ENCODE measurements around the gene BAG1. TPM values are rescaled to one million over a fixed set of nuclear protein-coding genes. Genes with fewer than 3 reads are reported as not detected.

Gene BAG1
- total and polyA plus RNA-seq, 2 of the 13 experiments (the other 11 are each of a cell fraction or from before 2014, with no cell fraction given), result 23.1 to 59.5 TPM

- in situ Hi-C loops (cut with HindIII; ENCODE audit: extremely low pct_ligation_motif_present, low pct_unique_long_range_greater_than_20kb), result no loop called here
Measured at GRCh38 chr9:33310748-33311147, 46.2 kb upstream of the BAG1 start.

More at GRCh38 chr9:33310748-33311147, 46.2 kb upstream of the BAG1 start:
- ATAC-seq, result no peak
- FAIRE-seq, result no peak
- peaks cover 29 to 88% of the 10 kb centered on the region in 2 experiments for H3K36me3 ChIP-seq (replicated peaks in 1 of 2; ENCODE audit: control insufficient read depth in 1 of 2, insufficient read depth in 2 of 2, low read length in 2 of 2)
- no peaks in the 10 kb centered on the region for H4K20me1 ChIP-seq (ENCODE audit: insufficient read depth, low read length)
- POLR2A ChIA-PET, result no interaction called here
- TF ChIP-seq, protein P1, sequence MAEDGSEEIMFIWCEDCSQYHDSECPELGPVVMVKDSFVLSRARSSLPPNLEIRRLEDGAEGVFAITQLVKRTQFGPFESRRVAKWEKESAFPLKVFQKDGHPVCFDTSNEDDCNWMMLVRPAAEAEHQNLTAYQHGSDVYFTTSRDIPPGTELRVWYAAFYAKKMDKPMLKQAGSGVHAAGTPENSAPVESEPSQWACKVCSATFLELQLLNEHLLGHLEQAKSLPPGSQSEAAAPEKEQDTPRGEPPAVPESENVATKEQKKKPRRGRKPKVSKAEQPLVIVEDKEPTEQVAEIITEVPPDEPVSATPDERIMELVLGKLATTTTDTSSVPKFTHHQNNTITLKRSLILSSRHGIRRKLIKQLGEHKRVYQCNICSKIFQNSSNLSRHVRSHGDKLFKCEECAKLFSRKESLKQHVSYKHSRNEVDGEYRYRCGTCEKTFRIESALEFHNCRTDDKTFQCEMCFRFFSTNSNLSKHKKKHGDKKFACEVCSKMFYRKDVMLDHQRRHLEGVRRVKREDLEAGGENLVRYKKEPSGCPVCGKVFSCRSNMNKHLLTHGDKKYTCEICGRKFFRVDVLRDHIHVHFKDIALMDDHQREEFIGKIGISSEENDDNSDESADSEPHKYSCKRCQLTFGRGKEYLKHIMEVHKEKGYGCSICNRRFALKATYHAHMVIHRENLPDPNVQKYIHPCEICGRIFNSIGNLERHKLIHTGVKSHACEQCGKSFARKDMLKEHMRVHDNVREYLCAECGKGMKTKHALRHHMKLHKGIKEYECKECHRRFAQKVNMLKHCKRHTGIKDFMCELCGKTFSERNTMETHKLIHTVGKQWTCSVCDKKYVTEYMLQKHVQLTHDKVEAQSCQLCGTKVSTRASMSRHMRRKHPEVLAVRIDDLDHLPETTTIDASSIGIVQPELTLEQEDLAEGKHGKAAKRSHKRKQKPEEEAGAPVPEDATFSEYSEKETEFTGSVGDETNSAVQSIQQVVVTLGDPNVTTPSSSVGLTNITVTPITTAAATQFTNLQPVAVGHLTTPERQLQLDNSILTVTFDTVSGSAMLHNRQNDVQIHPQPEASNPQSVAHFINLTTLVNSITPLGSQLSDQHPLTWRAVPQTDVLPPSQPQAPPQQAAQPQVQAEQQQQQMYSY (CRISPR knock-in tag; IDR thresholded peaks at IDR 0.05), result no peak
- TF ChIP-seq ZNF335 (CRISPR knock-in tag; IDR thresholded peaks at IDR 0.05), result no peak
- no peak for TF ChIP-seq FOXP4 (CRISPR knock-in tag; IDR thresholded peaks at IDR 0.05)
- TF ChIP-seq ZNF512 (CRISPR knock-in tag; IDR thresholded peaks at IDR 0.05), result no peak
- TF ChIP-seq TAF15 (IDR thresholded peaks at IDR 0.05; ENCODE audit: low read depth, low read length, poor library complexity, severe bottlenecking), result no peak
- TF ChIP-seq ZSCAN30 (CRISPR knock-in tag; IDR thresholded peaks at IDR 0.05), result no peak
- TF ChIP-seq HDAC1 (CRISPR knock-in tag; IDR thresholded peaks at IDR 0.05), result no peak
- no peak for TF ChIP-seq SAP130 (CRISPR knock-in tag; IDR thresholded peaks at IDR 0.05; ENCODE audit: low read depth)
- TF ChIP-seq ZNF781 (CRISPR knock-in tag; IDR thresholded peaks at IDR 0.05; ENCODE audit: borderline replicate concordance, not compliant biosample characterization), result no peak
- TF ChIP-seq CCDC6 (CRISPR knock-in tag; IDR thresholded peaks at IDR 0.05), result no peak
- TF ChIP-seq STAG1 (CRISPR knock-in tag; IDR thresholded peaks at IDR 0.05), result no peak
- TF ChIP-seq TCF12 (IDR thresholded peaks at IDR 0.05), result no peak
- no peak for TF ChIP-seq TCF12 (CRISPR knock-in tag; IDR thresholded peaks at IDR 0.05)
- TF ChIP-seq, protein P2, sequence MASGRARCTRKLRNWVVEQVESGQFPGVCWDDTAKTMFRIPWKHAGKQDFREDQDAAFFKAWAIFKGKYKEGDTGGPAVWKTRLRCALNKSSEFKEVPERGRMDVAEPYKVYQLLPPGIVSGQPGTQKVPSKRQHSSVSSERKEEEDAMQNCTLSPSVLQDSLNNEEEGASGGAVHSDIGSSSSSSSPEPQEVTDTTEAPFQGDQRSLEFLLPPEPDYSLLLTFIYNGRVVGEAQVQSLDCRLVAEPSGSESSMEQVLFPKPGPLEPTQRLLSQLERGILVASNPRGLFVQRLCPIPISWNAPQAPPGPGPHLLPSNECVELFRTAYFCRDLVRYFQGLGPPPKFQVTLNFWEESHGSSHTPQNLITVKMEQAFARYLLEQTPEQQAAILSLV (CRISPR knock-in tag; IDR thresholded peaks at IDR 0.05; ENCODE audit: borderline replicate concordance), result no peak
- no peak for TF ChIP-seq ZNF136 (CRISPR knock-in tag; IDR thresholded peaks at IDR 0.05; ENCODE audit: low read depth)
- TF ChIP-seq PHF5A (CRISPR knock-in tag; IDR thresholded peaks at IDR 0.05; ENCODE audit: low read depth, unreplicated experiment), result no peak
- no peak for TF ChIP-seq ZNF598 (CRISPR knock-in tag; IDR thresholded peaks at IDR 0.05; ENCODE audit: borderline replicate concordance)
- TF ChIP-seq MIXL1 (CRISPR knock-in tag; IDR thresholded peaks at IDR 0.05), result no peak
- TF ChIP-seq ZNF577 (CRISPR knock-in tag; IDR thresholded peaks at IDR 0.05; ENCODE audit: borderline replicate concordance, low read depth), result no peak
- intact Hi-C loops (cut with micrococcal nuclease; ENCODE audit: unreplicated experiment), result no loop called here
- WGBS (ENCODE audit: low lambda C conversion rate), result 70% methylated on average over 2 of the region's 2 CpGs
- H3K79me2 ChIP-seq (ENCODE audit: insufficient read depth, low read length), result no peaks in the 10 kb centered on the region
- no peak overlapping the region for H3K4me2 ChIP-seq (ENCODE audit: low read depth, low read length)
- CTCF ChIA-PET (ENCODE audit: low intra/inter-chr PET ratio, low total read pairs), result no interaction called here
- no peaks in the 10 kb centered on the region for H3K9me3 ChIP-seq (ENCODE audit: low read length)
- no peaks in the 10 kb centered on the region for H3K27me3 ChIP-seq (ENCODE audit: control insufficient read depth in 1 of 2, insufficient read depth in 2 of 2, low read length in 2 of 2)
- H3K4me1 ChIP-seq (ENCODE audit: insufficient read depth, low read length), result no peaks in the 10 kb centered on the region
- no peak overlapping the region for H3K4me3 ChIP-seq (replicated peaks in 1 of 3; ENCODE audit: insufficient read depth in 1 of 3, low read depth in 2 of 3, low read length in 3 of 3)
- no peak overlapping the region for H3K9ac ChIP-seq (ENCODE audit: insufficient read depth, low read depth, low read length)
- DNase-seq (ENCODE audit: low spot score), result no peak
- no peak overlapping the region for H3K27ac ChIP-seq (ENCODE audit: extremely low read length, insufficient read depth, low read length)
- no peak overlapping the region for H2AFZ ChIP-seq (ENCODE audit: low read length)
- no TSS peak for BruUV-seq (replicated peaks)

All from HepG2 (cell line).